Progenitor cell of endocrine pancreas (in vitro differentiated cells): ENCODE data around the gene MCTP1. TPM values are rescaled to one million over a fixed set of nuclear protein-coding genes. Genes with fewer than 3 reads are reported as not detected.

ENCODE experiments used
- DNase-seq: peaks from one replicate; pipeline ENCODE4 v3.0.0; 2021; ENCODE audit warnings: low spot score; ENCODE audit not compliant: unreplicated experiment
- H3K27ac Mint-ChIP-seq: 2 replicates; pipeline ENCODE4 v1.8.0; 2021; ENCODE audit warnings: mild to moderate bottlenecking, moderate library complexity, mixed read lengths
- H3K27me3 Mint-ChIP-seq: 2 replicates; pipeline ENCODE4 v1.8.0; 2021; ENCODE audit warnings: mixed read lengths
- H3K36me3 Mint-ChIP-seq: 2 replicates; pipeline ENCODE4 v1.8.0; 2022; ENCODE audit warnings: mixed read lengths; ENCODE audit not compliant: insufficient read depth
- H3K4me1 Mint-ChIP-seq: 2 replicates; pipeline ENCODE4 v1.8.0; 2021; ENCODE audit warnings: low read depth, mixed read lengths
- H3K4me3 Mint-ChIP-seq: 2 replicates; pipeline ENCODE4 v1.8.0; 2021; ENCODE audit warnings: low read depth, mild to moderate bottlenecking, moderate library complexity, mixed read lengths
- H3K9me3 Mint-ChIP-seq: 2 replicates; pipeline ENCODE4 v1.8.0; 2021; ENCODE audit warnings: low read depth, mixed read lengths
- CTCF ChIP-seq: fragments of 200-600 bp; sonication (generic); IDR thresholded peaks from one replicate; pipeline ENCODE4 v1.5.0; 2021; ENCODE audit warnings: antibody characterized with exemption, mild to moderate bottlenecking; ENCODE audit not compliant: unreplicated experiment
- total RNA-seq: library from RNA; stranded (reverse); gene quantifications from 2 replicates; pipeline ENCODE4 v1.2.1, GENCODE V29; 2021

The MCTP1 gene
- total RNA-seq, 1 donor from 2014 or later = 1.7 TPM

- Mint-ChIP-seq H3K4me3 (no peak overlapping the region), H3K36me3 (no peaks in the 10 kb centered on the region), H3K9me3 (no peaks in the 10 kb centered on the region), H3K4me1 (peaks cover 1% of the 10 kb centered on the region), H3K27me3 (no peaks in the 10 kb centered on the region), H3K27ac (no peak overlapping the region)
- TF ChIP-seq CTCF = no peak
- DNase-seq = no peak
Observed at GRCh38 chr5:95134326-95134725, 150.6 kb downstream of the MCTP1 start.

GRCh38 chr5:95132096-95132495 lies 152.8 kb downstream of the MCTP1 start:
- Mint-ChIP-seq H3K4me1 (no peaks in the 10 kb centered on the region), H3K27me3 (no peaks in the 10 kb centered on the region), H3K4me3 (no peak overlapping the region), H3K36me3 (no peaks in the 10 kb centered on the region), H3K9me3 (no peaks in the 10 kb centered on the region), H3K27ac (no peak overlapping the region)
- no peak for DNase-seq
- TF ChIP-seq CTCF = no peak

GRCh38 chr5:95130941-95131340 lies 154.0 kb downstream of the MCTP1 start:
- Mint-ChIP-seq H3K9me3 (no peaks in the 10 kb centered on the region), H3K27ac (no peak overlapping the region), H3K4me3 (no peak overlapping the region), H3K27me3 (no peaks in the 10 kb centered on the region), H3K36me3 (no peaks in the 10 kb centered on the region), H3K4me1 (no peaks in the 10 kb centered on the region)
- no peak for DNase-seq
- no peak for TF ChIP-seq CTCF

- H3K27me3 Mint-ChIP-seq = no peaks in the 10 kb centered on the region
- no peaks in the 10 kb centered on the region for H3K4me1 Mint-ChIP-seq
- peaks cover 3% of the 10 kb centered on the region for H3K9me3 Mint-ChIP-seq
- no peak for TF ChIP-seq CTCF
- no peaks in the 10 kb centered on the region for H3K36me3 Mint-ChIP-seq
- no peak overlapping the region for H3K27ac Mint-ChIP-seq
- DNase-seq = no peak
- no peak overlapping the region for H3K4me3 Mint-ChIP-seq
Observed at GRCh38 chr5:95124731-95125130, 160.2 kb downstream of the MCTP1 start.

GRCh38 chr5:95124101-95124500 lies 160.8 kb downstream of the MCTP1 start:
- DNase-seq = no peak
- Mint-ChIP-seq H3K36me3 (no peaks in the 10 kb centered on the region), H3K4me1 (no peaks in the 10 kb centered on the region), H3K27me3 (no peaks in the 10 kb centered on the region), H3K4me3 (no peak overlapping the region), H3K9me3 (peaks cover 3% of the 10 kb centered on the region), H3K27ac (no peak overlapping the region)
- TF ChIP-seq CTCF = no peak
